HUES64 (cell line): ENCODE results near the gene VSIG10L.

ENCODE experiments used
- H3K27ac ChIP-seq: 2 replicates; pipeline ENCODE4 v1.7.0; 2013; ENCODE audit warnings: low read depth, low read length, inconsistent platforms
- H3K27me3 ChIP-seq: 2 replicates; pipeline ENCODE4 v1.6.1; 2013; ENCODE audit warnings: mild to moderate bottlenecking, low read length; ENCODE audit not compliant: insufficient read depth
- H3K36me3 ChIP-seq: 2 replicates; pipeline ENCODE4 v1.6.1; 2013; ENCODE audit warnings: mild to moderate bottlenecking, low read length; ENCODE audit not compliant: insufficient read depth
- H3K4me1 ChIP-seq: 2 replicates; pipeline ENCODE4 v1.6.1; 2013; ENCODE audit warnings: mild to moderate bottlenecking, low read length, moderate library complexity; ENCODE audit not compliant: insufficient read depth
- H3K4me3 ChIP-seq: 2 replicates; pipeline ENCODE4 v1.5.1; 2013; ENCODE audit warnings: mild to moderate bottlenecking, low read length, moderate library complexity
- H3K9ac ChIP-seq: 2 replicates; pipeline ENCODE4 v1.6.1; 2013; ENCODE audit warnings: mild to moderate bottlenecking, low read depth, low read length
- H3K9me3 ChIP-seq: 2 replicates; pipeline ENCODE4 v1.6.1; 2013; ENCODE audit warnings: low read depth, low read length; ENCODE audit not compliant: insufficient read depth
- WGBS: fragments of 150-250, 120-280 bp; methylation state at CpG from one replicate; pipeline ENCODE4 v1.1.7; 2013; ENCODE audit warnings: missing lambda C conversion rate; 5-methylcytosine and 5-hydroxymethylcytosine counted together

The VSIG10L gene

GRCh38 chr19:51372021-51372648, 30.2 kb upstream of the VSIG10L start:
- H3K27me3 ChIP-seq, result no peaks in the 10 kb centered on the region
- 93% methylated on average over 18 of the region's 18 CpGs for WGBS
- no peak overlapping the region for H3K9ac ChIP-seq
- peaks cover 7% of the 10 kb centered on the region for H3K4me1 ChIP-seq
- H3K9me3 ChIP-seq, result no peaks in the 10 kb centered on the region
- H3K4me3 ChIP-seq, result no peak overlapping the region
- H3K36me3 ChIP-seq, result no peaks in the 10 kb centered on the region
- no peak overlapping the region for H3K27ac ChIP-seq

GRCh38 chr19:51371186-51371690, 29.3 kb upstream of the VSIG10L start:
- 89% methylated on average over 8 of the region's 8 CpGs for WGBS
- no peak overlapping the region for H3K27ac ChIP-seq
- no peaks in the 10 kb centered on the region for H3K9me3 ChIP-seq
- peaks cover 7% of the 10 kb centered on the region for H3K4me1 ChIP-seq
- no peaks in the 10 kb centered on the region for H3K36me3 ChIP-seq
- no peak overlapping the region for H3K4me3 ChIP-seq
- no peak overlapping the region for H3K9ac ChIP-seq
- H3K27me3 ChIP-seq, result no peaks in the 10 kb centered on the region

- Histone ChIP-seq H3K27ac (no peak overlapping the region), H3K4me1 (peaks cover 13% of the 10 kb centered on the region), H3K4me3 (no peak overlapping the region), H3K36me3 (no peaks in the 10 kb centered on the region), H3K27me3 (no peaks in the 10 kb centered on the region), H3K9ac (no peak overlapping the region), H3K9me3 (no peaks in the 10 kb centered on the region)
- 88% methylated on average over 4 of the region's 4 CpGs for WGBS
Observed at GRCh38 chr19:51370230-51370629, 28.3 kb upstream of the VSIG10L start.

- 61% methylated on average over 21 of the region's 23 CpGs for WGBS
- H3K27me3 ChIP-seq, result no peaks in the 10 kb centered on the region
- peaks cover 15% of the 10 kb centered on the region for H3K4me1 ChIP-seq
- peak within 1 kb of the TSS; percentile 74 for H3K9ac ChIP-seq
- no peaks in the 10 kb centered on the region for H3K36me3 ChIP-seq
- no peaks in the 10 kb centered on the region for H3K9me3 ChIP-seq
- peak within 1 kb of the TSS; percentile 83 for H3K27ac ChIP-seq
- H3K4me3 ChIP-seq, result peak within 1 kb of the TSS; percentile 86
Observed at GRCh38 chr19:51368366-51369282, 26.7 kb upstream of the VSIG10L start, which contains the start of gene CLDND2. CLDND2 (minus strand) TSS chr19:51369003; CDS start chr19:51368577, 426 bp downstream.

- WGBS, result under 1% methylated on average over 64 of the region's 64 CpGs
- H3K4me1 ChIP-seq, result peaks cover 15% of the 10 kb centered on the region
Observed at GRCh38 chr19:51367565-51368365, 25.8 kb upstream of the VSIG10L start.

GRCh38 chr19:51367255-51367564, 25.3 kb upstream of the VSIG10L start:
- Histone ChIP-seq H3K4me3 (peak overlapping the region; percentile 86), H3K36me3 (no peaks in the 10 kb centered on the region), H3K9ac (peak overlapping the region; percentile 77), H3K4me1 (peaks cover 15% of the 10 kb centered on the region), H3K9me3 (no peaks in the 10 kb centered on the region), H3K27me3 (no peaks in the 10 kb centered on the region), H3K27ac (peak overlapping the region; percentile 77)
- WGBS, result under 1% methylated on average over 15 of the region's 15 CpGs

More at GRCh38 chr19:51367565-51368365, 25.8 kb upstream of the VSIG10L start:
- H3K36me3 ChIP-seq, result no peaks in the 10 kb centered on the region
- H3K27ac ChIP-seq, result peak overlapping the region; percentile 83
- H3K4me3 ChIP-seq, result peak overlapping the region; percentile 86
- H3K27me3 ChIP-seq, result no peaks in the 10 kb centered on the region
- peak overlapping the region; percentile 74 for H3K9ac ChIP-seq
- H3K9me3 ChIP-seq, result no peaks in the 10 kb centered on the region

- no peaks in the 10 kb centered on the region for H3K9me3 ChIP-seq
- peak overlapping the region; percentile 77 for H3K9ac ChIP-seq
- H3K4me3 ChIP-seq, result peak overlapping the region; percentile 86
- no peaks in the 10 kb centered on the region for H3K27me3 ChIP-seq
- H3K4me1 ChIP-seq, result peaks cover 15% of the 10 kb centered on the region
- no peaks in the 10 kb centered on the region for H3K36me3 ChIP-seq
- H3K27ac ChIP-seq, result peak overlapping the region; percentile 77
- WGBS, result under 1% methylated on average over 51 of the region's 54 CpGs
Observed at GRCh38 chr19:51366389-51367254, 24.7 kb upstream of the VSIG10L start.

- peak within 1 kb of the TSS; percentile 86 for H3K4me3 ChIP-seq
- WGBS, result 2% methylated on average over 27 of the region's 27 CpGs
- no peaks in the 10 kb centered on the region for H3K27me3 ChIP-seq
- no peaks in the 10 kb centered on the region for H3K9me3 ChIP-seq
- H3K27ac ChIP-seq, result peak within 1 kb of the TSS; percentile 77
- H3K9ac ChIP-seq, result peak within 1 kb of the TSS; percentile 77
- peaks cover 15% of the 10 kb centered on the region for H3K4me1 ChIP-seq
- H3K36me3 ChIP-seq, result no peaks in the 10 kb centered on the region
Observed at GRCh38 chr19:51365965-51366388, 24.0 kb upstream of the VSIG10L start, which contains the start of gene ETFB. ETFB (minus strand) TSS chr19:51366388; CDS start chr19:51366326, 62 bp downstream.

GRCh38 chr19:51365211-51365964, 23.4 kb upstream of the VSIG10L start:
- peak overlapping the region; percentile 70 for H3K4me3 ChIP-seq
- H3K9ac ChIP-seq, result peak overlapping the region; percentile 65
- no peaks in the 10 kb centered on the region for H3K36me3 ChIP-seq
- peaks cover 15% of the 10 kb centered on the region for H3K4me1 ChIP-seq
- 46% methylated on average over 10 of the region's 10 CpGs for WGBS
- no peaks in the 10 kb centered on the region for H3K9me3 ChIP-seq
- H3K27me3 ChIP-seq, result no peaks in the 10 kb centered on the region
- peak overlapping the region; percentile 43; the same call in 1 of the 2 replicates for H3K27ac ChIP-seq
